Central memory CD8-positive, alpha-beta T cell (primary cell): ENCODE data around the gene SCMH1.

ENCODE experiments used
- ATAC-seq: fragments of 150-1000 bp; cut with Tn5 transposase; replicated peaks from 2 replicates; pipeline ENCODE4 v1.10.0; 2022; ENCODE audit warnings: mild to moderate bottlenecking, moderate FRiP score, moderate number of reproducible peaks; ENCODE audit not compliant: poor library complexity, severe bottlenecking; ENCODE audit errors: extremely low read depth
- DNase-seq, 2 donors: peaks; one replicate each; pipeline ENCODE4 v3.0.0; 2021; ENCODE audit warnings: low spot score in 2 of 2
- H3K27ac Mint-ChIP-seq: one replicate; pipeline ENCODE4 v1.8.0; 2022; ENCODE audit warnings: low read depth, mild to moderate bottlenecking, moderate library complexity, mixed read lengths
- H3K27me3 Mint-ChIP-seq: one replicate; pipeline ENCODE4 v1.8.0; 2022; ENCODE audit warnings: mixed read lengths
- H3K36me3 Mint-ChIP-seq: one replicate; pipeline ENCODE4 v1.8.0; 2022; ENCODE audit warnings: mild to moderate bottlenecking, moderate library complexity, mixed read lengths; ENCODE audit not compliant: insufficient read depth
- H3K4me1 Mint-ChIP-seq: one replicate; pipeline ENCODE4 v1.8.0; 2022; ENCODE audit warnings: mixed read lengths
- H3K4me3 Mint-ChIP-seq: one replicate; pipeline ENCODE4 v1.8.0; 2022; ENCODE audit warnings: mild to moderate bottlenecking, moderate library complexity, mixed read lengths
- H3K9me3 Mint-ChIP-seq: one replicate; pipeline ENCODE4 v1.8.0; 2022; ENCODE audit warnings: mixed read lengths

The SCMH1 gene

GRCh38 chr1:41021526-41022308 is 220.4 kb downstream of the SCMH1 start, which contains the start of gene SLFNL1:
SLFNL1 (minus strand) TSS chr1:41021725; CDS start chr1:41020660, 1,065 bp downstream.
- H3K27ac Mint-ChIP-seq = peak within 1 kb of the TSS; percentile 90
- no peak for ATAC-seq
- no peaks in the 10 kb centered on the region for H3K27me3 Mint-ChIP-seq
- no peaks in the 10 kb centered on the region for H3K9me3 Mint-ChIP-seq
- H3K36me3 Mint-ChIP-seq = peaks cover 23% of the 10 kb centered on the region
- H3K4me3 Mint-ChIP-seq = no peak within 1 kb of the TSS
- peaks cover 13% of the 10 kb centered on the region for H3K4me1 Mint-ChIP-seq
- DNase-seq = no peak

GRCh38 chr1:41020654-41021053 is 221.5 kb downstream of the SCMH1 start:
- Mint-ChIP-seq H3K4me3 (no peak overlapping the region), H3K4me1 (peaks cover 7% of the 10 kb centered on the region), H3K27me3 (no peaks in the 10 kb centered on the region), H3K36me3 (peaks cover 23% of the 10 kb centered on the region), H3K27ac (peak overlapping the region; percentile 90), H3K9me3 (no peaks in the 10 kb centered on the region)
- no peak for DNase-seq
- ATAC-seq = no peak

- H3K4me3 Mint-ChIP-seq = no peak overlapping the region
- H3K27me3 Mint-ChIP-seq = no peaks in the 10 kb centered on the region
- DNase-seq = no peak
- no peaks in the 10 kb centered on the region for H3K9me3 Mint-ChIP-seq
- peaks cover 23% of the 10 kb centered on the region for H3K36me3 Mint-ChIP-seq
- peaks cover 7% of the 10 kb centered on the region for H3K4me1 Mint-ChIP-seq
- no peak for ATAC-seq
- peak overlapping the region; percentile 90 for H3K27ac Mint-ChIP-seq
These were observed 222.0 kb downstream of the SCMH1 start for GRCh38 chr1:41020109-41020576.

- no peaks in the 10 kb centered on the region for H3K9me3 Mint-ChIP-seq
- ATAC-seq (no peak), DNase-seq (no peak)
- H3K4me3 Mint-ChIP-seq = no peak overlapping the region
- peaks cover 25% of the 10 kb centered on the region for H3K36me3 Mint-ChIP-seq
- H3K4me1 Mint-ChIP-seq = peaks cover 7% of the 10 kb centered on the region
- peak overlapping the region; percentile 90 for H3K27ac Mint-ChIP-seq
- no peaks in the 10 kb centered on the region for H3K27me3 Mint-ChIP-seq
These were observed 222.8 kb downstream of the SCMH1 start for GRCh38 chr1:41019353-41019745.

- peaks cover 7% of the 10 kb centered on the region for H3K4me1 Mint-ChIP-seq
- H3K9me3 Mint-ChIP-seq = no peaks in the 10 kb centered on the region
- H3K36me3 Mint-ChIP-seq = peaks cover 21% of the 10 kb centered on the region
- ATAC-seq (no peak), DNase-seq (no peak)
- H3K4me3 Mint-ChIP-seq = no peak overlapping the region
- no peaks in the 10 kb centered on the region for H3K27me3 Mint-ChIP-seq
- peak overlapping the region; percentile 90 for H3K27ac Mint-ChIP-seq
These were observed 224.1 kb downstream of the SCMH1 start for GRCh38 chr1:41018018-41018410.

GRCh38 chr1:41017141-41018017 is 224.7 kb downstream of the SCMH1 start:
- H3K4me1 Mint-ChIP-seq = peaks cover 7% of the 10 kb centered on the region

GRCh38 chr1:41015897-41016470 is 226.1 kb downstream of the SCMH1 start:
- ATAC-seq (no peak), DNase-seq (no peak)
- no peaks in the 10 kb centered on the region for H3K9me3 Mint-ChIP-seq
- no peak overlapping the region for H3K4me3 Mint-ChIP-seq
- peaks cover 27% of the 10 kb centered on the region for H3K36me3 Mint-ChIP-seq
- no peaks in the 10 kb centered on the region for H3K27me3 Mint-ChIP-seq
- H3K27ac Mint-ChIP-seq = no peak overlapping the region
- no peaks in the 10 kb centered on the region for H3K4me1 Mint-ChIP-seq

More at GRCh38 chr1:41017141-41018017, 224.7 kb downstream of the SCMH1 start:
- Mint-ChIP-seq H3K4me3 (no peak overlapping the region), H3K27ac (no peak overlapping the region), H3K27me3 (no peaks in the 10 kb centered on the region), H3K36me3 (peaks cover 22% of the 10 kb centered on the region), H3K9me3 (no peaks in the 10 kb centered on the region)
- ATAC-seq (no peak), DNase-seq (no peak)

GRCh38 chr1:41015281-41015896 is 226.7 kb downstream of the SCMH1 start:
- Mint-ChIP-seq H3K36me3 (peaks cover 28% of the 10 kb centered on the region), H3K4me3 (no peak overlapping the region), H3K27ac (no peak overlapping the region)

GRCh38 chr1:41014871-41015270 is 227.2 kb downstream of the SCMH1 start:
- DNase-seq (no peak), ATAC-seq (no peak)
- Mint-ChIP-seq H3K27me3 (no peaks in the 10 kb centered on the region), H3K36me3 (peaks cover 33% of the 10 kb centered on the region), H3K9me3 (no peaks in the 10 kb centered on the region), H3K4me3 (no peak overlapping the region), H3K4me1 (no peaks in the 10 kb centered on the region), H3K27ac (no peak overlapping the region)

More at GRCh38 chr1:41015281-41015896, 226.7 kb downstream of the SCMH1 start:
- ATAC-seq = no peak
- DNase-seq = no peak
- Mint-ChIP-seq H3K27me3 (no peaks in the 10 kb centered on the region), H3K4me1 (no peaks in the 10 kb centered on the region), H3K9me3 (no peaks in the 10 kb centered on the region)

- H3K9me3 Mint-ChIP-seq = no peaks in the 10 kb centered on the region
- no peaks in the 10 kb centered on the region for H3K27me3 Mint-ChIP-seq
- H3K27ac Mint-ChIP-seq = no peak overlapping the region
- ATAC-seq (no peak), DNase-seq (no peak)
- peaks cover 35% of the 10 kb centered on the region for H3K36me3 Mint-ChIP-seq
- no peak overlapping the region for H3K4me3 Mint-ChIP-seq
- no peaks in the 10 kb centered on the region for H3K4me1 Mint-ChIP-seq
These were observed 228.3 kb downstream of the SCMH1 start for GRCh38 chr1:41013796-41014195.

GRCh38 chr1:41013024-41013423 is 229.1 kb downstream of the SCMH1 start:
- Mint-ChIP-seq H3K9me3 (no peaks in the 10 kb centered on the region), H3K36me3 (peaks cover 40% of the 10 kb centered on the region), H3K4me1 (no peaks in the 10 kb centered on the region), H3K27me3 (no peaks in the 10 kb centered on the region), H3K4me3 (no peak overlapping the region), H3K27ac (no peak overlapping the region)
- DNase-seq (no peak), ATAC-seq (no peak)

- ATAC-seq (no peak), DNase-seq (no peak)
- Mint-ChIP-seq H3K4me3 (no peak overlapping the region), H3K27ac (no peak overlapping the region), H3K4me1 (no peaks in the 10 kb centered on the region), H3K9me3 (no peaks in the 10 kb centered on the region), H3K27me3 (no peaks in the 10 kb centered on the region), H3K36me3 (peaks cover 42% of the 10 kb centered on the region)
These were observed 231.8 kb downstream of the SCMH1 start for GRCh38 chr1:41010345-41010744.
